CD4-positive, alpha-beta T cell treated with Interleukin-4 for 4 hours (primary cell): ENCODE data around the gene MYO5B.

Experiments used
- DNase-seq: peaks from one replicate; pipeline ENCODE4 v3.0.0-alpha.2; 2020

MYO5B gene

DNA sequence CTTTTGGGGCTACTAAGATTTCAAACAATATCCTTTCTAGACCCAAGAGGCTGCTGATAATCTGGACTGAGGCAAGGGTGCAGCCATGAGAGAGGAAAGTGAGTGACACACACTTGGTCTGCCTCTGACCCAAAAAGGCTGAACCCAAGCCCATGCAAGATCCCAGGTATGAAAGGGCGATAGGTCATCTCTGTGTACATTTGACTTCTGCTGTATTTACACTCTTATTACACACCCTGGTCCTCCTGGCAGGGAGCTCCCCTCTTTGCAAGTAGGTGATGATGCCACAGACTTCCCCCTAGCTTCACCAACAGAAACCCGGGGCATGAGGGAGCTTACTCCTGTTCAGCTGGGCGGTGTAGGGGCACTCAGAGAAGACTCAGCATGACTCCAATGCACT, 319.8 kb downstream of the MYO5B start:
- DNase-seq: no peak

DNA sequence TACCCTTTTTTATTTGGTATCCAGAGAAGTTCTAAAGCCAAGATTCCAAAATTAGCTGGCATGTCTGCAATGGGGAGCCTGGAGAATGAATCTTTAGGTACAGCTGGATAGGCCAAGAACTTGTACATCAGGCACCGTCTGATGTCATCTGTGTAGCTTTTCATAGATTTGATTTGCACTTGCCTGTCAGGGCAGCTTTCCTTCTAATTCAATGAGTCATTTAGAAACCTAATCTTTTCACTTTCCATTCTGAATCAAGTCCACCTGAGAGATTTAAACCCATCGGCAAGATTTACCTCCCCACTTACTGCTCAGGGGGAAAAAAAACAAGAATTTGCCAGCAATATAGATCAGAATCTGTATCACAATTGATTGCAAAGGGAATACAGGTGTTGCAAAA, 320.7 kb downstream of the MYO5B start:
- no peak for DNase-seq

DNA sequence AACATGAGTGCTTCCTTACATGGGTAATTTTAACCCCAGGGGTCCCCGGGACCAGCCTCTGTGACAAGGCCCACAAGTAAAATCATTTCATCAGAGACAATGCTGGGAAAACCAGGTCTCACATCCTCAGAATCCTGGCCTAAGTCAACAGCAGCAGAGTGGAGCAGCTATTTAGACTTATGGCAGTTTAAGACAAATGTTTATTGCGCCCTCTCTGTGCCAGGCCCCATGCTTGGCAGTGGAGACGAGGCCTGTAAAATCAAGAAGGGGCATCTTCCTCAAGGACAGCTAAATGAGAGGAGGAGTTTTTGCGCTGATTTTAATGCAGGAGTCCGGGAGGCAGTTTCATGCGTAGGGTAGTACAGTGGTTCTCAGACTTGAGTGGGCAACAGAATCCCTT, 325.6 kb downstream of the MYO5B start:
- DNase-seq: no peak

DNA sequence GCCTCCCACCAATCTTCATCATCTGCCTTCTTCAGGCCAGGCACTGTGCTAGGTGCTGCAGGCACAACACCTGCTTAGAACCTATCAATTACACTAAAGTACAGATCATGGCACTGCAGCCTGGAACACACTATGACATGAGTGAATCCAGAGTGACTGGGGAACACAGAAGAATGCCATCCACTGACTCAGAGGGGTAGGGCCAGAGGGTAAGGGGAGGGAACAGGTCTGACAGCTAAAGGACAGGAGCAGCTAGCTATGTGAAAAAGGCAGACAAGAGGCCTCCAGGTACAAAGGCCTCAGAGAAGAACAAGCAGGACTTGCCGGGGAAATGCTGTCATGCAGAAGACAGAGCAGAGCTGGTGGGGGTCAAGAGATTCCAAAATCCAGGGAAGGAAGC, 328.3 kb downstream of the MYO5B start:
- no peak for DNase-seq

DNA sequence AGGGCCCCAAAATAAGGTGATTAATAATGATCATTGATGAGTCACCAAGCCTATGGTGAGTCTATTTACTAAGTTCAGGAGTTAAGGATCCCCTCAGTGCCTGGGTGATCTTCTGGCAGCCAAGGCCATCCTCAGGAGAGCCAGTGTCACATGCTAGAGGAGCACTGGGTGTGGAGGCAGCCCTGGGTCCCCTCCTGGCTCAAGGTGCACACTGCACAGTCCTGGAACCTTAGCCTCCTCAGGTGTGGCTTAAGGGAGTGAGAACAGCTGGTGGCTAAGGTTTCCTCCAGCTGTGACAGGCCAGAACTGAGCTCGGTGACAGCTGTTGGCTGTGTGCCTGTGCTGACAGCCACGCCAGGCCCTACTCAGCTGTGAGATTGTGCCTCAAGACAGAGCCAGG, 329.5 kb downstream of the MYO5B start:
- DNase-seq: no peak

DNA sequence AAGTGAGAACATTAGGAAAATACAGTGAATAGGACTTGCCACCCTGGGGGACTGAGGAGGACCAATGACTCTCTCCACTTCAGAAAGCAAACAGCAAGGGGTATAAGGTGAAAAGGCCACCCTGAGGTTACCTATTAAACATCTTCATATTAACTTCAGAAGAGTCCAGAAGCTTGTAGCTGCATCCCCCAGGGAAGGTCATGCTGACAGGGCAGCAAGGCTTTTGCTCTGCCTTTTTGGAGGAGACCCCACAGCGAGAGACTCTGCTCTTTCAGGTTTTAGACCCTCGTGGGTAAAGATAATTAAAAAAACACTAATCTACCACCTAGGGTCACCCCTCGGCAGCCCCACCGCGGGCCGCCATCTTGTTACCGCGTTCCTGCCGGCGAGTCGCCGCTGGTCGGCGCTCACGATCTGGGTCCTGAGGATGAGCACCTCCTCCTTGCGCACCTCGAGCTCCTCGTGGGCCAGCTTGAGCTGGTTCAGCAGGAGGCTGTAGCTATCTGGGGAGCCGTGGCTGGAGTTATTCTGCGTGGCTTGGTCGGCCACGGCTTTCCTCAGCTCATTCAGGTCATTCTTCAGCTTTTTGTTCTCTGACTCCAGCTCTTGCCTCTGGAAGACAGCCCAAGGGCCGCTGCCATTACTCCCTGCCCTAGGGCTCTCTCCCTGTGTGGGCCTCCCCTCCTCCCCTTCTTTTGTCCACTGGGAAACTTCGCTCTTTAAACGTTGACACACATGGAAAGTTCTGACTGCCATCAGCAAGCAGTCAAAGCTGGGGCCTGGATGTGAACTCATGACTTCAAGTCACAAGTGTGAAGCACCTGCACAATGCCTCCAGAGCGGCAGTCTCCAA, 331.0 kb downstream of the MYO5B start:
- no peak for DNase-seq

DNA sequence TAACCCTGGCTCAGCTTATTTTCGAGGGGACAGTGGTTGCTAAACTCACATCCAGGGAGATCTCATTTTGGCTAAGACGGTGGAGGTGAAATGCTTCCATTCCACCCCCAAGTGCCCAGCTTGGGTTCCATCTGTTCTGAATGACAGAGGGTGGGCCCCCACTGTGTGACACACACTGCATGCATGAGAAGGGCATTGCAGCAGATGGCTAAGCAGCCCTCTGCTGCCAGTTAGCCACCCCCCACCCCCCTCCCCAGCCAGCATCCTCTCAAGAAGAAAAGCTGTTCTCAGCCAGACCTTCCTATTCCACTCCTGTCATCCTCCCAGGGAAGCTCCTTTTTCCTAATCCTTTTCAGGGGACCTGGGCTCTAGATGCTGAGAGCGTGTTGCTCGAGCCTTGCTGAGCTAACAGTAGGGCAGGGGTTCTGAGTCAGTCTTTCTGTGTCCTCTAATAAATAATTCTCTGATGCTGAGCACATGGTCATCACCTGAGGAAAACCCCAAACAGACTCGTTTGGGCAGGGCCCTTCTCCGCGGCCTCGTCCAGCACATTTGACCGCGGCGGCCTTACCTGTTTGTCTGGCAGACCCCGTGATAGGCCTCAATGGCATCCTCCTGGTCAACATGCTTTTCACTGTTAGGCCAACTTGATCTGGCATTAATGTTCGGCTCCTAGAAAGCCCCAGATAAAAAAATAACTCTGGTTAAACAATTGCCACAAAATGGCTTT, 332.1 kb downstream of the MYO5B start:
- no peak for DNase-seq

DNA sequence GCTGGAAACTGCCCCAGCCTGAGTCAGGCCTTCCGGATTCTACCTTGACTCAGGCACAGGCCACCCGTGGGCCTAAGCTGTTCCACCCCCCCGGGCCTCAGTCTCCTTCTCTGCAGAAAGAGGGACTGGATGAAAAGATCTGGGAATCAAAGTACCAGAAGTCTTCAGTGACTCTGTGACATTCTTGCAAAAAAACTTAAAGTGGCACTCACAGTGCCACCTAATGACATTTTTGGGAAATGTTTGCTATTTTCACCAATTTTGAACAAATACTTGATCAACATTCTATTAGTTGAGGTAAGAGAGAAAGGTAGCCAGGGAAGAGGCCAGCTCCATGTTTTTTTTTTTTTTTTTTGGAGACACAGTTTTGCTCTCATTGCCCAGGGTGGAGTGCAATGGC, 333.3 kb downstream of the MYO5B start:
- peak; percentile 23 for DNase-seq

DNA sequence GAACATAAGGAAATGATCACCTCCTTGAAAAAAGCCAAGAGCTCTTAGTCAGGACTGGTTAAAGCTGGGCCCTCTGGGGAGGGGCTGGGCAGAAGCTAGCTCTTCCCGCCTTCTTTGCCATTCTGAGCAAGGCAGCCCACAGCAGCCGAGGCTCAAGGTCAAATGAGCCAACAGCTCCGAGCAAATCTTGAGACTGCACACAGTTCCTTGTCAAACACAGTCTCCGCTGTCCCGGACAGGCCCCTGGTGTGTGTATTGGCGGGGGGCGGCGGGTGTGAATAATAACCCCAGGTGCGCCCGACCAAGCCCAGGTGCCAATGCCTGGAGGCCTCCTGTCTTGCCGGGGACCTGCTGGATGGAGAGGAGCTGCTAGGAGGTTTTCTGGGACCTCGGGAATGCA, 335.2 kb downstream of the MYO5B start:
- DNase-seq: no peak

DNA sequence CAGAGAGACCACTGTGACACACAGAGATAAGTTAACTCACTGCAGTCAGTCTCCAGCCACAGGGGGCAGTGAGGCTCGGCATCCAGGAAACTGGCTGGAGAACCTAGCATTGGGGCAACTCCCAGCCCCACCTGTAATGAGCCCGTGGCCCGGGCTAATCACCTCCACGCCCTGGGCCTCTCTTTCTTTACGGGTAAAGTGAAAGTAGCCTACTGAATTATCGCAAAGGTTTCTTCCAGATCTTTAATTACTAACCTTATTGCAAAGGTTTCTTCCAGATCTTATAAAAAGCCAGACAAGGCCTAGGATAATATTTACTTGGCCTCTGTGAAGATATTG, 336.0 kb downstream of the MYO5B start:
- no peak for DNase-seq

DNA sequence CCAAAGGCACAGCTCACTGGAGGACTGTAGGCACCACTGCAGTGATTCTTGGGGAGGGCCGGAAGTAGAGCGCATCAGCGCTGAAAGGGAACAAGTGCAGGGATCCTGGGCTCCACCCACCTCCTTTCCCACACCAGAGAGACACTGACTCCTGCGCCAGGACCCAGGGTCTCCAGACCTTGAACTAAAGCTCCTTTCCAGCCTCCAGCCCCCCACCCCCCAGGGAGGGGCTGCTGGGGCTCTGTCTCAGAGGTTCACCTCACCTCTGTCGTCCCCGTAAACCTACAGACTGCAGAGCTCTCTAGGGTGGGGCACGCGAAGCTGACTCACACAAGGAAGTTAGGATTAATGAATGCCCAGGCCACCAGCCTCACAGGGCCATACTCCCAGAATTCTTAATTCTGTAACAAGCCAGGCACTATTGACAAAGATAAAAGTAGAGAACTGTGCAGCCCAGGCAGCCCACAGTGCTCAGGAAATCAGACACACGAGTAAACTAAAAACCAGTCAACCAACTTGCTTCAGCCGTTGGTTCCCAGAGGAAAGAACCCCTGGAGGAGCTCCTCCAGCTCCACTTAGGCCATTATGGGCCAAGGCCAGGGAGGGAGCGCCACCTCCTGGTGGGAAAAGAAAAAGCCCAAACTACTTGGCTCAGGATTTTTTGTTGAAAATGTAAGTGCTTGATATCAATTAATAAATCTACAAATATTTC, 336.5 kb downstream of the MYO5B start:
- peak; percentile 57 for DNase-seq

DNA sequence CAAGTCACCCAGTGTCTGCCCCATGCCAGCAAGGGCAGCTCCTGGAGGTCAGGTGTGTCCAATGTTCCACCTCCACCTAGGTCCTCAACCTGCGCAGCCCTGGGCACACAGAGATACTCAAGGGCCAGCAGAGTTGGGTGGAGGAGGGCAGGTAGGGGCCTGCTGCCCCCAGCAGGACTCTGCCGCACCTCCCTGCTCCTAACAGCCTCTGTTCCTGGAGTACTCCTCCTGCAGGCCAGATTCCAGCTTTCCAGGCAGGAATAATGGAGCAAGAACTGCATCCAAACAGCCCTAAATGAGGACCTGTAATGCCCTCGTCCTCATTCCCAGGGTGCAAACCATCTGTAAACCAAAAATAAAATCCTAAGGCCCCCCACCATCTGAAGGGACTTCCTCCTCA, 337.2 kb downstream of the MYO5B start:
- DNase-seq: no peak

DNA sequence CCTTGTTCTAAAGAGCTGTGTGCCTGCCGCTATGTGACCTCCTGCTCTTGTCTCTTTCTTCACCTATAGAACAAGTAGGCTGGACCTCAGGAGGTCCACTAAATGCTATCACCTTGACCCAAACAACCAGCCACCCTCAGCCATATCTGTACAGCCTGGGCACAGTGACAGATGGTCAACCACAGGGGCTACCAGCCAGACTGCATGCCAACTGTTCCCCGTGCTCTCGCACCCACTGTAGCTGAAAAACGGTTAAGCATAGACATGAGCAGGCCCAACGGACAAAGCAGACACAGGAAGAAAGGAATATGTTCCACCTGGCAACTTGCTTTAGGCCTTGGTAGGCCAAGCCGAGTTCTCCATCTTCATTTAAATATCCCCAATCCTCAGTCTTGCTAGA, 338.5 kb downstream of the MYO5B start:
- DNase-seq: no peak

DNA sequence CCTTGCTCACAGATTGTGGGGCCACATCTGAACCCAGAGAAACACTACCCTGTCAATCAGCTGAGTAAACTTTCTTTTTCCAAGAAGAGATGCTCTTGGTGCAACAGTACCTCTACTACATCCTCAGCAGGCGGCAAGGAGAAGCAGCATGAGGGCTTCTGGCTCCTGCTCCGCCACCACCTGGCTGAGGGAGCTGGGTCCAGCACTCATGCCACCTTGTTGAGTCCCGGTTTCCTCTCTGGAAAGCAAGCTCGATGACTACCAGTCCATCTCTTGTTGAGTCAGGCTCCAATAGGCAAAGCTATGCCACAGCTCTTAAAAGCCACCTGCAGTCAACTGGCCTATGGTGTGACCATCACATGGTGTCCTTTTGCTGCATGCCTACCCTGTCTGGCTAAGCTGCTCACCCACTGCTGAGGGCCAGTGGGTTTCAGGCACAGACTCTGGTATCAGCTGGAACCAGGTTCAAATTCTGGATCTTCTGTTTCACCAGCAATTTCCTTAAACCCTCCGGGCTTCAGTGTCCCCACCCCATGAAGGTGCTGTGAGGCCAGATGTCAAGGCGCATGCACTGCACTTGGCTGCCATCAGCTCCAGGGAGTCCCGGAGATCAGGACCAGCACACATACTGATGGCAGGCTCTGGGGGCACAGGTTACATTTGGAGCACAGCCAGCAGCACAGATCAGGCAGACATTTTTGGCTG, 339.1 kb downstream of the MYO5B start:
- DNase-seq: no peak

DNA sequence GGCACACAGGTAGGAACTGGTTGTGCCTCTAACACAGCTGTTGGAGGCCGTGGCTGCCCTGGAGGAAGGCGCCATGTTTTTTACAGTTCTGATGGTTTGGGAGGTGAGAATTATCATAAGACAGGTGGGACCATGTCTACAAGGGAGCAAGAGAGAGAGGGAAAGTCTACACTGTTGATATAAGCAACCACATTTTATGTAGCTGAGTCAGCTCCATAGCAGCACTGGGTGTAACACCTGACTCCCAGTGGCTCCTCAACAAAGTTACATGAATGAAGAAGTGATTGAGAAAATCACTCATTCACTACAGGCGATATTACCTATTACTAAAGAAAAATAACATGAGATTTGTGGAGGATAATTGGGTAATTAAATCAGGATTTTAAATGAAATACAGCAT, 340.3 kb downstream of the MYO5B start:
- no peak for DNase-seq

DNA sequence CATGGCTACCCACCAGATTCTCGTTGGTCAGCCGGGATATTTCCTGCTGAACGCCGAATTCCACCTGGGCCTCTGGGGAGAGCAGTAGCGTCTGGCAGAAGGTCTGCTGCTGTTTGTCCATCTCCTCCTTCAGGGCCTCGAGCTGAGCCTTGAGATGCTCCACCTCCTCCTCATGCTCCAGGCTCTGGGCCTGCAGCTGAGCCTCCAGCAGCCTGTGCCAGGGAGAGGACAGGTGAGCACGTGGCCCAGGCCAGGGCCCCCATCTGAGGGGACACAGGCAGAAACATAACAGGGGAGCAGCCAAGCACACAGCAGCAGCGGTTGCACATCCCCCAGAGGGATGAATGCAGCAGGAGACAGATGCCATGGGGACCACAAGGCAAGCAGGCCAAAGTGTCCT, 341.5 kb downstream of the MYO5B start:
- no peak for DNase-seq

DNA sequence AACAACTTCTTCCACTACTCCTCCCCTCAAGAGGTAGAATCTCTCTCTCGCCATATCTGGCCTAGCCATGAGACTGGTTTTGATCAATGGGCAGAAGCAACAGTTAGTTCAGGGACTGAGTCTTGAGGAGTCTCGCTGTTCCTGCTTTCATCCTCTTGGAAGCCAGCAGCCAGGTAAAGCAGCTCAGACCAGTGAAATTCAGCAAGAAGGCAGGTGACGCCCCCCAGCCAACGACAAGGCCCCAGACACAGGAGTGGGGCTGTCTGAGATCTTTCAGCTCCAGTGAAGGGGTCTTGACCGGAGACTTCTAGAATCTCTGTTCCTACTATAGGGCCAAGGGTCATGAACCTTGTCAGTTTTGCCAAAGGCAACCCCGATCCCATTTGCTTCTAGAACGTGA, 341.9 kb downstream of the MYO5B start:
- no peak for DNase-seq

DNA sequence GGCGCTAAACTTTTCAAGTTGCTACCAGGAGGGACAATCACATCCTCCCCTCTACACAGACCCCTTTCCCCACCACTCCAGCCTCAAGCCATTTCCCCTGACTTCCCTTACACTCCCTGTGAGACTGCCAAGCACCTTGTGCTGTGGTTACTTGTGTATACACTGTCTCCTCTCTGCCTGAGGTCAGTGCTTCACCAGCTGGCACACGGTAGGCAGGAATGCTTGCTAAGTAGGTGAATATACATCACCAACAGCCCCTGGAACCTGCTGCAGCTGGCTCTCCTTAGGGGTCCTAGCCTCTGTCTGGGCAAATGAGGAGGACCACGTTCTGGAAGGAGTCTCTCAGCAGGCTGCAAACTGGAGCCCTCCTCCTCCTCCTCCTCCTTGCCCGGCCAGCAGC, 343.3 kb downstream of the MYO5B start:
- DNase-seq: no peak

DNA sequence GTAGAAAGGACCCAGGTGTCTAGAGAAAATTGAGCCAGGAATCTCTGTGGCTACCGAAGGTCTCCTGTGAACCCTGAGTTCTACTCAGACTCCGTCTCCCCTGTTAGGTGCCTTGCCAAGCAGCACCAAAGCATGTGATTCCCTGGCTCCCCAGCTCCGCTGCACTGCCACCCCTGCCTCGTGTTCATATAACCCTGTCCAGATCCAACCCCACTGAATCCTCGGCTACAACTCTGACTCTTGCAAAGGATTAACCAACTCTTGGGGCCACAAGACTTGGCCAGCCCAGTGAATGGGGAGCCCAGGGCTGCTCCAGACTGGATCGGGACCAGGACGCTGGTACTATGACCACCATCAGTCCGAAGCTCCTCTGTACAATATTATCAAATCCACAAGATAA, 344.3 kb downstream of the MYO5B start:
- no peak for DNase-seq

DNA sequence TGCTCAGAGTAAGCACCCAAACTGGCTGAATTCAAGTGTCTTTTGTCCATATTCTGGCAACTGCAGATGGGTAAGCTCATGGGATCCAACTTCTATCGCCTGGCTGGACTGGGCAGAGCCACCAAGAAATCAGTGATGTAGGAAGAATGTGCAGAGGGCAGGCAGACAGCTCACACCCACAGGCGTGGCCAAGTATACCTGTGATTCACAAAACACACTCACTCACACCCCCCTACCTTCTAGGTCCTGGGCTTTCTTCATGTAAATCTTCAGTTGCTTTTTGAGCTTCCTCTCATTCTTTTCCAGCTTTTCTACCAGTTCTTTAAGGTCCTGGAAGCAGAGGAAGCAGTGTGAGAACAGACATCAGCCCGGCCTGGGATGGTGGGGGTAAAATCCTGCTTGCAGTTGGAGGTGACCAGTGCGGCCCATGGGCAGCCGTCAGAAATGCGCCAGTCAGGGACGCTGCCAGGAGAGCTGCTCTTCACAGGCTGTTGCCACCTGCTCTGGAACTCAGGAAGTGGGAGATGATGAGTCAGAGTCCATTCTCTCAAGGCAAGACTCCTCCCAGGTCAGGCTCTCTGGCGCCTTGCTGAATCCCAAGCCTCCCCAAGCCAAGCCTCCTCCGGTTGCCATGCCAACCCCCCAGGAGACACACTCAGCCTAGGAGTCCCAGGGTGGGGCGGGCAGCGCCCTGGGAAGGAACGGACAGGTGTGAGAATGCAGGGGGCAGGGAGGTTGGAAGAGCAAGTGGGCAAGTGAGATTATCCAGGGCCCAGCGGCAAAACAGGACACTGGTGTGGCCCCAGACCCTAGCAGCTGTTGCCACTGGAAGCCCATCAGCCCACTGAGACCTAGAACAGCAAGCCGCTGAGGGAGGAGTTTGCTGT, 345.4 kb downstream of the MYO5B start:
- no peak for DNase-seq

DNA sequence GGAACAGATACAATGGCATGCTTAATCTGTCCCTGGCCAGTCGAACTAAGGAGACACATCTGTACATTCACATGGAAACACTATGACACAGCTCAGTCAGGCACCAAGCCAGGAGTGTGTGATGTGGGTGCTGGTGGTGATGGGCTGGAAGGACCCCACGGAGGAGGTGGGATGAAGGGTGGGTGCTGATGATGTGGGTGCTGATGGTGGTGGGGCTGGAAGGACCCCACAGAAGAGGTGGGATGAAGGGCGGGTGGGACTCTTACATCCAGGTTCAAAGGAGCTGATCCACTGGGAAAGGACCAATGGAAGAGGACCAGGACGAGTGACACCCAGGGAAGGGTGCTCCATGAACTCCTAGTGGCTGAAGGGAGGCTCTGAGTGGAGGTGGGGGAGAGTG, 346.8 kb downstream of the MYO5B start:
- DNase-seq: no peak

DNA sequence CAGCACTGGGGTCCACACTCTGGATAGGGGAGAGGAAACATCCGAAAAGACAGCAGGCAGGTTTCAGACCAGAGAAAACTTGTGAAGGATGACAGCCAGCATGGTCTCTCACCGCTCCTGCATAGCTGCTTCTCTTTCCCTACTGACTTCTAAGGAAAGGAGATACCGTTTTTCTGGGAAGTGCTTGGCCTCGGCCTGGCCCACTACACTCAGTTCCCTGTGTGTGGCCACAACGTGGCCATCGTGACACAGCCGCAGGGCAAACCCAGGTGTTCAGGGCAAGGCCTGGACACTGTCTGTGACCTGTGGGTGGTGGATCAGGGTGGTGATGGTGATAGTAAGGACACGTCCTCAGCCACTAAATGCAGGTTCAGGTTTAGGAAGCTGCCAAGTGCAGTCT, 347.4 kb downstream of the MYO5B start:
- DNase-seq: no peak
